Measurements from ENCODE around the gene PRDM16.

Gene PRDM16

DNA sequence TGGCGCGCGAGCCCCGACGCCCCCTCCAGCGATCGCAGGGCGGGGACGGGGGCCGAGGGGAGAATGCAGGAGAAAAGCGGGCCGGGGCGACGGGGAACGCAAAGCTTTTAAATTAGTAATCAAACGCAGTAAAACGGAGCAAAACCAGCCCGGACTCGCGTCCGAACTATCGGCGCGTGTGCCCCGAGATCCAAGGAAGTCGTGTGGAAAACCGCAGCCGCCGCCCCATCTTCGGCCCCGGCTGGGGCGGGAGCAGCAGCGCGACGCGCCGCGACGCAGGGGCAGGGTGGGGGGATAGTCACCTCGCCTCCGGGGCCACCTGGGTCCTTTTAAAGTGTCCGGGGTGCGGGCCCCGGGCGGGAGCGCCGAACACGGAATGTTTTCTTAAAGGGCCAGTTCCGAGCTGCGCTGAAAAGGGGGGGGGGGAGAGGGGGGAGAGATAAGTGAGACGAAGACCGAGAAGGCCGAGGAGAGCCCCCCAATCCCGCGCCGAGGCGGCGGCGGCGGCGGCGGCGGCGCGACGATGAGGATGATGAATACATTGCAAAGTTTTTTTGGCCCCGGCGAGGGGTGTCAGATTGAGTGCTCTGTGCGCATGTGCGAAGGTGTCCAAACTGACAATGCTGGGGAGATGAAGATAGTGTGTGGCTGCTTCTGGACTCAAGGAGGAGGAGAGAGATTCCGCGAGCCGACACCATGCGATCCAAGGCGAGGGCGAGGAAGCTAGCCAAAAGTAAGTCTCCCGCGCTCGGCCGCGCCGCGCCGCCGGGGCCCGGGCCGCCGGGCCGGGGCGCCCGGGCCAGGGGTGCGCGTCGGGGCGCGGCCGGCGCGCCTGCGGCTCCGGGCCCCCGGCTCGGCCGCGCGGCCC is at the start of gene PRDM16:
PRDM16 (plus strand) TSS at position 640 of the 868 bp plus-strand sequence; CDS start at position 697, 57 bp downstream.
- peak; percentile 73 for DNase-seq

- no peak for DNase-seq
Observed at GRCh38 chr1:3019516-3020051, 49.4 kb upstream of the PRDM16 start.

GRCh38 chr1:3020263-3020909 is 48.6 kb upstream of the PRDM16 start:
- DNase-seq, result no peak

- no peak for DNase-seq
Observed at GRCh38 chr1:3021233-3021671, 47.8 kb upstream of the PRDM16 start, which contains the start of gene ACTRT2. Gene ACTRT2 (plus strand): TSS chr1:3021467. CDS start chr1:3021687, 220 bp downstream.

GRCh38 chr1:3021801-3022401 is 47.1 kb upstream of the PRDM16 start:
- DNase-seq, result no peak

DNA sequence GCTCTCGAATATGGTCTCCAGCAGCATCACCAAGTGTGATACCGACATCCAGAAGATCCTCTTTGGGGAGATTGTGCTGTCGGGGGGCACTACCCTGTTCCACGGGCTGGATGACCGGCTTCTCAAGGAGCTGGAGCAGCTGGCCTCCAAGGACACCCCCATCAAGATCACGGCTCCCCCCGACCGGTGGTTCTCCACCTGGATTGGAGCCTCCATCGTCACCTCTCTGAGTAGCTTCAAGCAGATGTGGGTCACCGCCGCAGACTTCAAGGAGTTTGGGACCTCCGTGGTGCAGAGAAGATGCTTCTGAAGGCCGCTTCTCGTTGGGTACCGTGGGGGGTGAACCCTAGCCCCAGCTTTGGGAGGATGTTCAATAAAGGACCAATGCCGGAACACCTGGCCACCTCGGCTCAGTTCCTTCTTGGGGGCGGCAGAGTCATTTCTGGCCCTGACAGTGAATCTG is 46.5 kb upstream of the PRDM16 start:
- no peak for DNase-seq

DNA sequence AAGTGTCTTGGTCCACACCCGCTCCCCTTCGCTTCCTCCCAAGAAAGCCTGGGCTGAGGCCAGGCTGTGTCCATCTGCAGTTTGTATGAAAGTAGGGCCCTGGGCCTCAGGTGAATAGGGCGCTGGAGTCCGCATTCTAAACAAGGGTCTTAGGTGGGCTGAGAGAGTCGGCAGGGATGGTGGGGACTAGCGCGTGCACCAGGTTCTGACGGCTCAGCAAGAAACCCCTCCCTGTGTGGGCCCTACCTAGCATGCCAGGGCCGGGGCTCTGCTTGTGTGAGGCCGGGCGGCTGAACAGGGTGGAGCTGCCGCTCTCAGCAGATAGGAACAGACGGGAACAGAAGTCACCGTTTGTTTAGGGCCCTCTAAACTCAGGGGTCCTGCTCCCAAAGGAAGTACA is 46.0 kb upstream of the PRDM16 start:
- DNase-seq, result no peak

- no peak for DNase-seq
Observed at GRCh38 chr1:3024019-3024418, 45.0 kb upstream of the PRDM16 start.

- no peak for DNase-seq
Observed at GRCh38 chr1:3024588-3024987, 44.4 kb upstream of the PRDM16 start.

GRCh38 chr1:3026124-3026523 is 42.9 kb upstream of the PRDM16 start:
- no peak for DNase-seq

GRCh38 chr1:3026581-3027391 is 42.2 kb upstream of the PRDM16 start:
- DNase-seq, result no peak

GRCh38 chr1:3027611-3028371 is 41.2 kb upstream of the PRDM16 start:
- DNase-seq, result no peak

GRCh38 chr1:3028531-3029282 is 40.3 kb upstream of the PRDM16 start:
- DNase-seq, result no peak

GRCh38 chr1:3029481-3029961 is 39.5 kb upstream of the PRDM16 start:
- DNase-seq, result no peak

- DNase-seq, result no peak
Observed at GRCh38 chr1:3029991-3030662, 38.9 kb upstream of the PRDM16 start.

GRCh38 chr1:3030663-3031381 is 38.2 kb upstream of the PRDM16 start:
- DNase-seq, result no peak

- DNase-seq, result no peak
Observed at GRCh38 chr1:3031401-3032221, 37.4 kb upstream of the PRDM16 start.

DNA sequence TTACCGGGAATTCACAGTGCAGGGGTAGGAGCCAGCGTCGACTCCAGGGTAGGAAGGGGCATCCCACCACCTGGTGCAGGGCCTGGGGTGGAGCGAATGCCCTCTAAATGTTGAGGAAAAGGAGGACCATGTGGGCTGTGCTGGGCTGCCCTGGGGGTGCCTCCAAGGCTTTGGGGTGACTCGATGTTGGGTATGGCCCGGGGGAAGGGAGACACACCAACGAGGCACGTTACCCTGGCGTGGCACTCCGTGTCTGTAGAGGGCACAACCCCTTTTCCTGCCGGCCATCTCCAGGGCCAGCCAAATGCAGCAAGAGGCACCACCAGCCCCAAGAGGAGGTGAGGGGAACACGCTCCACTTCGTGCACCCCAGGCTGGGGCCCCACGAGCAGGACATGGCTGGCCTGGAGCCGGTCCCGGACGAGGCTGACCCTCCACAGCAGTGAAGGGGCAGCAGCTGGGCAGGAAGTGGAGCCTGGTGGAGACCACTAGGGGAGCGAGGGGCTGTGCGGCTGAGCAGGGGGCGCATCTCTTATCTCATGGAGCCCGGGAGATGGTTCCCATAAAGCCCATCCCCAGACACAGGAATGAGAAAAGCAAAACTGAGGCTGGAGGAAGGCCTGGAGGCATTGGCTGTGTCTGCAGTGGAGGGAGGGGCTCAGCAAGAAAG is 36.5 kb upstream of the PRDM16 start:
- DNase-seq, result no peak
